Spleen (tissue), 11 donors: ENCODE data around the gene RBM23. TPM values are rescaled to one million over a fixed set of nuclear protein-coding genes. Genes with fewer than 3 reads are reported as not detected.

Source experiments
- DNase-seq: peaks from one replicate; pipeline ENCODE4 v3.0.0-alpha.2; 2020
- H3K27ac ChIP-seq, 8 donors: fragments of 200-600 bp; sonication (generic) in 7 of 8; 1 replicate in 4 of 8; 2 replicates in 4 of 8; pipeline versions ENCODE4 v1.5.0 to v1.8.0; 2016 to 2021; ENCODE audit warnings: inconsistent platforms in 4 of 8, mild to moderate bottlenecking in 4 of 8, moderate library complexity in 1 of 8
- H3K27me3 ChIP-seq, 7 donors: fragments of 200-600 bp; sonication (generic) in 6 of 7; replicated peaks in 1 of 7; 1 replicate in 4 of 7; 2 replicates in 3 of 7; pipeline versions ENCODE4 v1.5.0 to v1.8.0; 2016 to 2021; ENCODE audit warnings: inconsistent platforms in 3 of 7, mild to moderate bottlenecking in 1 of 7
- H3K36me3 ChIP-seq, 6 donors: fragments of 200-600 bp; sonication (generic) in 5 of 6; 1 replicate in 4 of 6; 2 replicates in 2 of 6; pipeline versions ENCODE4 v1.5.0 to v1.8.0; 2016 to 2021; ENCODE audit warnings: inconsistent platforms in 2 of 6
- H3K4me1 ChIP-seq, 6 donors: fragments of 200-600 bp; sonication (generic) in 5 of 6; 1 replicate in 3 of 6; 2 replicates in 3 of 6; pipeline versions ENCODE4 v1.5.0 to v1.8.0; 2016 to 2021; ENCODE audit warnings: inconsistent platforms in 3 of 6
- H3K4me3 ChIP-seq, 8 donors: fragments of 200-600 bp; sonication (generic) in 7 of 8; 1 replicate in 4 of 8; 2 replicates in 4 of 8; pipeline versions ENCODE4 v1.5.0 to v1.8.0; 2016 to 2021; ENCODE audit warnings: inconsistent platforms in 4 of 8, mild to moderate bottlenecking in 4 of 8, moderate library complexity in 2 of 8
- H3K9me3 ChIP-seq, 8 donors: fragments of 200-600 bp; sonication (generic) in 7 of 8; 1 replicate in 4 of 8; 2 replicates in 4 of 8; pipeline versions ENCODE4 v1.5.0 to v1.8.0; 2016 to 2021; ENCODE audit warnings: inconsistent platforms in 4 of 8
- POLR2A ChIP-seq, 3 donors: fragments of 450-650 bp; IDR thresholded peaks; one replicate each; pipeline ENCODE4 v1.5.1; 2017; ENCODE audit warnings: antibody characterized with exemption in 3 of 3, mild to moderate bottlenecking in 1 of 3
- POLR2AphosphoS5 ChIP-seq, 3 donors: sonication (generic); formaldehyde crosslinking; IDR thresholded peaks; one replicate each; pipeline ENCODE4 v1.5.1; 2017; ENCODE audit warnings: antibody characterized with exemption in 3 of 3
- WGBS, 5 donors: extraction: QIAGEN DNeasy Blood & Tissue Kit in 3 of 5; methylation state at CpG; one replicate each; pipeline versions ENCODE4 v1.1.5 to v1.1.7; 2013 to 2018; 5-methylcytosine and 5-hydroxymethylcytosine counted together
- intact Hi-C: fragments of 100-400 bp; cut with DNase I; formaldehyde crosslinking; loops from one replicate; pipeline ENCODE4 v1.15.0; 2023; ENCODE audit warnings: low total_unique reads
- polyA plus RNA-seq, 3 donors: library from polyadenylated mRNA; stranded (reverse); fragments of 200-250 nt; gene quantifications; one replicate each; pipeline ENCODE4 v1.2.1, GENCODE V29; 2013
- total RNA-seq, 7 donors: library from RNA; depleted of rRNA in 3 of 7; stranded (reverse); fragments of >200 nt in 3 of 7; fragmentation: NEBNext Ultra II Directional in 4 of 7; extraction: Animal tissue kit (Norgen Biotek cat#: 25700) in 4 of 7; gene quantifications; one replicate each; pipeline versions ENCODE4 v1.1.0 to v1.2.1, GENCODE V29; 2016 to 2021
- TF ChIP-seq, protein P1 (sequence below), 11 experiments: fragments of 200-600 bp in 7 of 11; fragments of 450-650 bp in 4 of 11; sonication (generic) in 4 of 11; IDR thresholded peaks in 8 of 11; conservative IDR thresholded peaks in 3 of 11; 1 replicate in 7 of 11; 2 replicates in 4 of 11; pipeline versions ENCODE4 v1.4.0 to v1.8.0; 2016 to 2021; ENCODE audit warnings: antibody characterized with exemption in 11 of 11, inconsistent platforms in 4 of 11, mild to moderate bottlenecking in 1 of 11
- donor health status: healthy with polysubstance abuse.
- donor health status: DM: no; HTN: no; CAD: no; lungs with moderate emphysema.
- donor health status: DM: no; HTN: no; CAD: no.
- donor health status: Bipolar disorder and iron deficiency.
- donor health status: healthy.
- donor health status: DM: no; HTN: no; CAD: no.
- donor health status: DM: yes; HTN: yes; CAD: no.

The RBM23 gene
- total and polyA plus RNA-seq, 10 donors: 19.0 to 875 (median 93.2) TPM

GRCh38 chr14:22848351-22849164 is 70.4 kb downstream of the RBM23 start:
- peak; percentile 81 for DNase-seq
- no peak overlapping the region for H3K4me3 ChIP-seq
- 13 to 19% (median 14%) methylated on average over 12 of the region's 12 CpGs for WGBS, 5 donors
- H3K27ac ChIP-seq: peak overlapping the region; percentile 43 to 82 (median 68)
- no peak for TF ChIP-seq POLR2A (IDR thresholded peaks at IDR 0.05)
- peak; percentile 76 to 80 (median 78) for TF ChIP-seq POLR2AphosphoS5 (IDR thresholded peaks at IDR 0.05)
- H3K9me3 ChIP-seq: no peaks in the 10 kb centered on the region
- peaks cover 0 to 37% (median 13%) of the 10 kb centered on the region in 6 donors for H3K36me3 ChIP-seq
- intact Hi-C loops: no loop called here
- peaks cover 0 to 14% (median 0%) of the 10 kb centered on the region in 7 donors for H3K27me3 ChIP-seq
- H3K4me1 ChIP-seq: peaks cover 21 to 85% (median 62%) of the 10 kb centered on the region in 6 donors

DNA sequence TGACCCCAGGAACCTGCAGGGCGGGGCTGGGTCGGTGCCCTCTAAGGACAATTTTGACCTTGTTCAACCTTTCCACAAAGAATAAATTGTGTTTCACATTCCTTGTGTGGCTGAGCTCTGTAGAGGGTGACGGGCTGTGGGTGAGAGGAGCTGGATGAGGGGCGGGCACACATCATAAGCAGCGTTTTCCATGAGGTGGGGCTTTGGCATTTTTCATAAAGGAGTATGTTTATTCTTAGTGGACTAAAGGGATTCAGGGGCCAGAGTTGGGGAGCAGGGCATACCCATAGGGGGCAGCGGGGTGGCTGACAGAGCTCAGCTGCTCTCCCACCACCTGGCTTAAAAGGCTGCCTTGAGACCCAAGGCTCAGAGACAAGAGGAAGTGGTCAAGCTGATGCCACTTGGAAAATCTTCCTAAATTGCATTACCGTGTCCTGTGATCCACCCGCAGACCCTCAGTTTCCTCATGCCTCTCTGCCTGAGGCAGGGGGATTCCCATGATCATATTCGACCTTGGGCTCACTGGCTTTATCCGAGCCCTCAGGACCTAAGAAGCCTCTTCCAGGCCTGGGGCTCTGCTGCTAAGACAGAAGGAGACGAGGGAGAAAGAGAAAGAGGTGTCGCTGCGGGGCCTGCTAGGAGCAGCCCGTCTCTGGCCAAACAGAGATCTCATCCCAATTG is 71.1 kb downstream of the RBM23 start:
- peak overlapping the region; percentile 43 to 82 (median 68) for H3K27ac ChIP-seq
- DNase-seq: no peak
- H3K27me3 ChIP-seq: peaks cover 0 to 14% (median 0%) of the 10 kb centered on the region in 7 donors
- H3K9me3 ChIP-seq: no peaks in the 10 kb centered on the region
- H3K4me3 ChIP-seq: no peak overlapping the region
- H3K36me3 ChIP-seq: peaks cover 0 to 45% (median 16%) of the 10 kb centered on the region in 6 donors
- intact Hi-C loops: no loop called here
- TF ChIP-seq POLR2A (IDR thresholded peaks at IDR 0.05) (no peak), POLR2AphosphoS5 (IDR thresholded peaks at IDR 0.05) (no peak)
- TF ChIP-seq, protein P1, sequence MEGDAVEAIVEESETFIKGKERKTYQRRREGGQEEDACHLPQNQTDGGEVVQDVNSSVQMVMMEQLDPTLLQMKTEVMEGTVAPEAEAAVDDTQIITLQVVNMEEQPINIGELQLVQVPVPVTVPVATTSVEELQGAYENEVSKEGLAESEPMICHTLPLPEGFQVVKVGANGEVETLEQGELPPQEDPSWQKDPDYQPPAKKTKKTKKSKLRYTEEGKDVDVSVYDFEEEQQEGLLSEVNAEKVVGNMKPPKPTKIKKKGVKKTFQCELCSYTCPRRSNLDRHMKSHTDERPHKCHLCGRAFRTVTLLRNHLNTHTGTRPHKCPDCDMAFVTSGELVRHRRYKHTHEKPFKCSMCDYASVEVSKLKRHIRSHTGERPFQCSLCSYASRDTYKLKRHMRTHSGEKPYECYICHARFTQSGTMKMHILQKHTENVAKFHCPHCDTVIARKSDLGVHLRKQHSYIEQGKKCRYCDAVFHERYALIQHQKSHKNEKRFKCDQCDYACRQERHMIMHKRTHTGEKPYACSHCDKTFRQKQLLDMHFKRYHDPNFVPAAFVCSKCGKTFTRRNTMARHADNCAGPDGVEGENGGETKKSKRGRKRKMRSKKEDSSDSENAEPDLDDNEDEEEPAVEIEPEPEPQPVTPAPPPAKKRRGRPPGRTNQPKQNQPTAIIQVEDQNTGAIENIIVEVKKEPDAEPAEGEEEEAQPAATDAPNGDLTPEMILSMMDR (IDR thresholded peaks at IDR 0.05 in 8 of 11, conservative IDR thresholded peaks at IDR 0.05 in 3 of 11): no peak
- WGBS, 5 donors: 28 to 55% (median 38%) methylated on average over 14 of the region's 14 CpGs
- peaks cover 18 to 77% (median 55%) of the 10 kb centered on the region in 6 donors for H3K4me1 ChIP-seq

DNA sequence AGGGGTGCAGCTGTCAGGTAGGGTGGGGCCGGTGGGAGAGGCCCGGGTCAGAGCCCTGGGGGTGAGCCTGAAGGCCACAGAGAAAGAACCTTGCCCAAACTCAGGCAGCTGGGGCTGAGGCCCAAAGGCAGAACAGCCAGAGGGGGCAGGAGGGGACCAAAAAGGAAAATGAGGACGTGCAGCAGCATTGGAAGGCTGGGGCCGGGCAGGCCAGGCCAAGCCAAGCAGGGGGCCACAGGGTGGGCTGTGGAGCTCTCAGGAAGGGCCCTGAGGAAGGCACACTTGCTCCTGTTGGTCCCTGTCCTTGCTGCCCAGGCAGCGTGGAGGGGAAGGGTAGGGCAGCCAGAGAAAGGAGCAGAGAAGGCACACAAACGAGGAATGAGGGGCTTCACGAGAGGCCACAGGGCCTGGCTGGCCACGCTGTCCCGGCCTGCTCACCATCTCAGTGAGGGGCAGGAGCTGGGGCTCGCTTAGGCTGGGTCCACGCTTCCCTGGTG is 72.1 kb downstream of the RBM23 start:
- H3K9me3 ChIP-seq: no peaks in the 10 kb centered on the region
- H3K4me1 ChIP-seq: peaks cover 15 to 80% (median 51%) of the 10 kb centered on the region in 6 donors
- H3K36me3 ChIP-seq: peaks cover 0 to 54% (median 25%) of the 10 kb centered on the region in 6 donors
- peak overlapping the region in 7 of 8 donors; percentile 26 to 82 (median 69) for H3K27ac ChIP-seq
- TF ChIP-seq POLR2A (IDR thresholded peaks at IDR 0.05) (no peak), POLR2AphosphoS5 (IDR thresholded peaks at IDR 0.05) (peak in 1 of 3 donors; percentile 20)
- no peak for DNase-seq
- 73 to 84% (median 78%) methylated on average over 11 of the region's 11 CpGs for WGBS, 5 donors
- intact Hi-C loops: no loop called here
- peaks cover 0 to 14% (median 0%) of the 10 kb centered on the region in 7 donors for H3K27me3 ChIP-seq
- no peak overlapping the region for H3K4me3 ChIP-seq

GRCh38 chr14:22845821-22846625 is 72.9 kb downstream of the RBM23 start:
- Histone ChIP-seq H3K36me3 (peaks cover 0 to 63% (median 29%) of the 10 kb centered on the region in 6 donors), H3K27ac (peak overlapping the region in 6 of 8 donors; percentile 26 to 82 (median 72)), H3K27me3 (peaks cover 0 to 14% (median 0%) of the 10 kb centered on the region in 7 donors), H3K4me3 (no peak overlapping the region), H3K4me1 (peaks cover 9 to 80% (median 46%) of the 10 kb centered on the region in 6 donors), H3K9me3 (no peaks in the 10 kb centered on the region)
- WGBS, 5 donors: 81 to 89% (median 87%) methylated on average over 23 to 26 of the region's 26 CpGs
- DNase-seq: no peak
- peak in 2 of 3 donors; percentile 13 to 36 for TF ChIP-seq POLR2AphosphoS5 (IDR thresholded peaks at IDR 0.05)
- TF ChIP-seq, protein P1 (IDR thresholded peaks at IDR 0.05 in 8 of 11, conservative IDR thresholded peaks at IDR 0.05 in 3 of 11): no peak
- intact Hi-C loops: no loop called here
